HepG2 (cell line): ENCODE data around the gene RAB1B. TPM values are rescaled to one million over a fixed set of nuclear protein-coding genes. Genes with fewer than 3 reads are reported as not detected.

Experiments
- ATAD3A ChIP-seq: sonication (generic); formaldehyde crosslinking; IDR thresholded peaks from 2 replicates; pipeline ENCODE4 v1.4.0; 2020; ENCODE audit warnings: missing genetic modification reagents
- ELF3 ChIP-seq: IDR thresholded peaks from 2 replicates; pipeline ENCODE4 v1.6.1; 2016; ENCODE audit warnings: missing genetic modification reagents, missing compliant biosample characterization
- FOXP4 ChIP-seq: sonication (generic); formaldehyde crosslinking; IDR thresholded peaks from 2 replicates; pipeline ENCODE4 v1.4.0; 2020; ENCODE audit warnings: missing genetic modification reagents
- GATAD2A ChIP-seq: IDR thresholded peaks from 2 replicates; pipeline ENCODE4 v1.6.1; 2016
- HDAC2 ChIP-seq: sonication (generic); formaldehyde crosslinking; IDR thresholded peaks from 2 replicates; pipeline ENCODE4 v1.4.0; 2020; ENCODE audit warnings: missing genetic modification reagents
- PAF1 ChIP-seq: IDR thresholded peaks from 2 replicates; pipeline ENCODE4 v1.6.1; 2016; ENCODE audit warnings: missing genetic modification reagents, missing compliant biosample characterization
- POGK ChIP-seq: sonication (generic); formaldehyde crosslinking; conservative IDR thresholded peaks from 2 replicates; pipeline ENCODE4 v1.8.0; 2022; ENCODE audit warnings: mild to moderate bottlenecking, moderate library complexity, missing genetic modification reagents
- PPARG ChIP-seq: conservative IDR thresholded peaks from 2 replicates; pipeline ENCODE4 v1.6.1; 2016; ENCODE audit warnings: missing biosample characterization, missing genetic modification reagents
- RAD21 ChIP-seq: fragments of 450-650 bp; formaldehyde crosslinking; IDR thresholded peaks from 2 replicates; pipeline ENCODE4 v1.5.0; 2020; ENCODE audit warnings: mild to moderate bottlenecking
- REST ChIP-seq, 2 experiments: IDR thresholded peaks; 2 replicates each; pipeline ENCODE4 v1.6.1; 2011 to 2012; ENCODE audit warnings: low read length in 2 of 2, borderline replicate concordance in 1 of 2, low read depth in 1 of 2, mild to moderate bottlenecking in 1 of 2, moderate library complexity in 1 of 2
- SP5 ChIP-seq: IDR thresholded peaks from 2 replicates; pipeline ENCODE4 v1.6.1; 2016; ENCODE audit warnings: low read depth, borderline replicate concordance
- TARDBP ChIP-seq: sonication (generic); formaldehyde crosslinking; IDR thresholded peaks from 2 replicates; pipeline ENCODE4 v1.8.0; 2022; ENCODE audit warnings: mild to moderate bottlenecking, missing genetic modification reagents
- YEATS2 ChIP-seq: sonication (generic); formaldehyde crosslinking; IDR thresholded peaks from 2 replicates; pipeline ENCODE4 v1.4.0; 2020; ENCODE audit warnings: missing genetic modification reagents, borderline replicate concordance
- ZFP36L2 ChIP-seq: sonication (generic); formaldehyde crosslinking; IDR thresholded peaks from 2 replicates; pipeline ENCODE4 v1.4.0; 2020; ENCODE audit warnings: missing genetic modification reagents
- ZFP91 ChIP-seq: sonication (generic); formaldehyde crosslinking; IDR thresholded peaks from 2 replicates; pipeline ENCODE4 v1.9.0; 2022; ENCODE audit warnings: missing genetic modification reagents, mild to moderate bottlenecking, borderline replicate concordance
- ZMAT3 ChIP-seq: sonication (generic); formaldehyde crosslinking; conservative IDR thresholded peaks from 2 replicates; pipeline ENCODE4 v1.7.0; 2021; ENCODE audit warnings: missing genetic modification reagents
- ZNF501 ChIP-seq: sonication (generic); formaldehyde crosslinking; IDR thresholded peaks from 2 replicates; pipeline ENCODE4 v1.5.1; 2020; ENCODE audit warnings: mild to moderate bottlenecking, moderate library complexity, missing genetic modification reagents
- ZNF556 ChIP-seq: sonication (generic); formaldehyde crosslinking; IDR thresholded peaks from 2 replicates; pipeline ENCODE4 v1.4.0; 2020; ENCODE audit warnings: mild to moderate bottlenecking, missing genetic modification reagents, borderline replicate concordance
- ZNF558 ChIP-seq: sonication (generic); formaldehyde crosslinking; IDR thresholded peaks from 2 replicates; pipeline ENCODE4 v1.9.0; 2022; ENCODE audit warnings: mild to moderate bottlenecking, missing genetic modification reagents, borderline replicate concordance
- ZNF672 ChIP-seq: sonication (generic); formaldehyde crosslinking; IDR thresholded peaks from 2 replicates; pipeline ENCODE4 v1.8.1; 2022; ENCODE audit warnings: missing genetic modification reagents
- polyA plus RNA-seq, 8 experiments: library from polyadenylated mRNA; depleted of rRNA in 3 of 8; stranded (reverse) in 7 of 8; unstranded in 1 of 8; fragments of >200 nt; fragmentation: Illumina TruSeq in 4 of 8; extraction: Trizol in 4 of 8; gene quantifications; 2 replicates each; pipeline versions ENCODE4 v1.2.1 to v1.2.3, GENCODE V29; 2011 to 2016; ENCODE audit warnings: low read depth in 4 of 8, missing spikeins in 1 of 8, mixed read lengths in 1 of 8; ENCODE audit not compliant: insufficient read depth in 1 of 8
- total RNA-seq, 5 experiments: library from RNA; depleted of rRNA; stranded (reverse); fragments of >200 nt; fragmentation: Illumina TruSeq; extraction: Trizol; gene quantifications; 2 replicates each; pipeline ENCODE4 v1.2.3, GENCODE V29; 2016; ENCODE audit warnings: low read depth in 1 of 5

The RAB1B gene
- total and polyA plus RNA-seq, 2 of the 13 experiments (the other 11 are each of a cell fraction or from before 2014, with no cell fraction given), result 77.9 to 87.9 TPM

DNA sequence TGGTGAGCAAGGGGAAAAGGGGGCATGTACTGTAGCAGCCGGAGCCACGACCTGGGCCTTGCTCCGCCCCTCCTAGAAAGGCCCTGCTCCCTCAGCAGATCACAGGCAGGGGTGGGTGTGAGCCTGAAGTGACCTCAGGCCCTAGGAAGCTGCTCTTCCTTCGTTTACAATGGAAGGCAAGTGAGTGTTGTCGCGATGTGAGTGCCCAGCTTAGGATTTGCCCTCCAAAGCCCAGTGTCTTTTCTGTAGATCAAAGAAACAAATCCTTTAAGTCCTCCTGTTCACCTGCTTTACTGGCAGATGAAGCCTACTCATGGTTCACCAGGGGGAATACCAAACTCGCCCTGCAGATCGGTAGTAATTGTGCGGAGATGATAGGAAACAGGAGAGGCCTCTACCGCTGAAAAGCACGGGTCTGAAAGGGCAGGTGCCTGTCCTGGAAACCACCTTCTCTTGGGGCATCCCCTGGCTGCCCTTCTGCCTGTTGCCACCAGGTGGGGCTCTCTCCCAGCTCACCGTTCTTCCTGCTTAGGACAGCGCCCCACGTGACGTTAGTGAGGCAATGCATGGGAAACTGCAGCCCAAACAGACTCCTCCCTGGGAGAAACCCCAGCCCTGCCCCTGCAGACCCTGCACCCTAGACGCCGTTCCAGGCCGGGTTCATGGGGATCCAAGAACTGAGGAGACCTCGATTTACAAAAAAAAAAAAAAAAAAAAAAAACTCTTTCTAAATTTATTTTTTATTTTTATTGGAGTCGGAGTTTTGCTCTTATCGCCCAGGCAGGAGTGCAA lies 45.9 kb upstream of the RAB1B start (continued):
- TF ChIP-seq ZNF672 (CRISPR knock-in tag) (no peak), ZFP36L2 (peak; percentile 41; the same call in 1 of the 2 replicates), YEATS2 (peak; percentile 58; the same call in 1 of the 2 replicates), TARDBP (0 out of 2 replicates have a peak, but pooled peaks have one; percentile 16), HDAC2 (CRISPR knock-in tag) (peak; percentile 55; the same call in 1 of the 2 replicates), ZNF558 (CRISPR knock-in tag) (no peak), PAF1 (no peak), ZNF556 (peak; percentile 44; the same call in 1 of the 2 replicates), GATAD2A (CRISPR knock-in tag) (peak; percentile 70), ELF3 (CRISPR knock-in tag) (peak; percentile 91), FOXP4 (CRISPR knock-in tag) (peak; percentile 42; the same call in 1 of the 2 replicates), RAD21 (peak; percentile 96), PPARG (CRISPR knock-in tag) (0 out of 2 replicates have a peak, but pooled peaks have one; percentile 29), ZFP91 (CRISPR knock-in tag) (peak; percentile 47), POGK (0 out of 2 replicates have a peak, but pooled peaks have one; percentile 45), ATAD3A (CRISPR knock-in tag) (no peak), SP5 (CRISPR knock-in tag) (0 out of 2 replicates have a peak, but pooled peaks have one; percentile 29), ZNF501 (CRISPR knock-in tag) (peak; percentile 61; the same call in 1 of the 2 replicates), ZMAT3 (CRISPR knock-in tag) (no peak), REST (IDR thresholded peaks at IDR 0.05; ENCODE audit: borderline replicate concordance in 1 of 2, low read depth in 1 of 2, low read length in 2 of 2) (no peak)
